Prostate gland (tissue), 2 donors: Measurements from ENCODE around the gene NRCAM.
"Not testable (repeated sequence)": the region's sequence is repeated elsewhere in the genome, so short reads cannot be mapped to it uniquely, and the experiment has no call there.

ENCODE experiments used
- CTCF ChIP-seq, 4 experiments: fragments of 200-600 bp in 2 of 4; fragments of 450-650 bp in 2 of 4; sonication (generic) in 2 of 4; IDR thresholded peaks; 1 replicate in 3 of 4; 2 replicates in 1 of 4; pipeline ENCODE4 v1.5.1; 2016 to 2019; ENCODE audit warnings: antibody characterized with exemption in 4 of 4, mild to moderate bottlenecking in 2 of 4, moderate library complexity in 2 of 4
- POLR2A ChIP-seq: fragments of 450-650 bp; IDR thresholded peaks from one replicate; pipeline ENCODE4 v1.6.1; 2016; ENCODE audit warnings: antibody characterized with exemption, mild to moderate bottlenecking

DNA sequence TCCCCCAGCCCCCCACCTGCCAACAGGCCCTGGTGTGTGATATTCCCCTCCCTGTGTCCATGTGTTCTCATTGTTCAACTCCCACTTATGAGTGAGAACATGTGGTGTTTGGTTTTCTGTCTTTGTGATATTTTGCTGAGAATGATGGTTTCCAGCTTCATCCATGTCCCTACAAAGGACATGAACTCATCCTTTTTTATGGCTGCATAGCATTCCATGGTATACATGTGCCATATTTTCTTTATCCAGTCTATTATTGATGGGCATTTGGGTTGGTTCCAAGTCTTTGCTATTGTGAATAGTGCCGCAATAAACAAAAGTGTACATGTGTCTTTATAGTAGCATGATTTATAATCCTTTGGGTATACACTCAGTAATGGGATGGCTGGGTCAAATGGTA, 183.3 kb downstream of the NRCAM start:
- not testable (repeated sequence) for TF ChIP-seq CTCF (IDR thresholded peaks at IDR 0.05); POLR2A
